Endothelial cell of umbilical vein (primary cell): Measurements from ENCODE around the gene FNIP2.

ENCODE experiments used
- CTCF ChIP-seq, 2 donors: IDR thresholded peaks; 1 replicate in 1 of 2; 2 replicates in 1 of 2; pipeline ENCODE4 v1.5.1; 2011; ENCODE audit warnings: low read length in 2 of 2, mild to moderate bottlenecking in 2 of 2, moderate library complexity in 2 of 2, control low read depth in 1 of 2, inconsistent platforms in 1 of 2, low read depth in 1 of 2; ENCODE audit not compliant: insufficient read depth in 1 of 2; ENCODE audit errors: extremely low read depth in 1 of 2
- EZH2 ChIP-seq: IDR thresholded peaks from 2 replicates; pipeline ENCODE4 v1.6.1; 2012; ENCODE audit warnings: borderline replicate concordance, low read depth, mild to moderate bottlenecking, moderate library complexity, low read length, inconsistent platforms; ENCODE audit not compliant: severe bottlenecking
- GATA2 ChIP-seq: IDR thresholded peaks from 2 replicates; pipeline ENCODE4 v1.7.0; 2011; ENCODE audit warnings: low read depth, mild to moderate bottlenecking, moderate library complexity, mixed read lengths, low read length; ENCODE audit not compliant: insufficient read length, insufficient read depth
- JUN ChIP-seq: IDR thresholded peaks from 2 replicates; pipeline ENCODE4 v1.6.1; 2011; ENCODE audit warnings: borderline replicate concordance, low read depth; ENCODE audit not compliant: insufficient read length, insufficient read depth
- MAX ChIP-seq: IDR thresholded peaks from 2 replicates; pipeline ENCODE4 v1.6.1; 2011; ENCODE audit not compliant: insufficient read depth, insufficient read length
- MYC ChIP-seq: IDR thresholded peaks from one replicate; pipeline ENCODE4 v1.6.1; 2011; ENCODE audit warnings: mild to moderate bottlenecking, low read depth, low read length
- POLR2A ChIP-seq: IDR thresholded peaks from 2 replicates; pipeline ENCODE4 v1.6.1; 2012; ENCODE audit warnings: low read depth, mild to moderate bottlenecking, control low read depth, low read length
- POLR2AphosphoS5 ChIP-seq: IDR thresholded peaks from 2 replicates; pipeline ENCODE4 v1.6.1; 2012; ENCODE audit warnings: low read depth, mild to moderate bottlenecking, control low read depth, low read length, moderate library complexity; ENCODE audit not compliant: insufficient read depth

GRCh38 chr4:158836002-158836369 is 67.2 kb downstream of the FNIP2 start:
- no peak for TF ChIP-seq POLR2A
- TF ChIP-seq MYC, result no peak
- TF ChIP-seq CTCF (IDR thresholded peaks at IDR 0.05; ENCODE audit: extremely low read depth in 1 of 2, insufficient read depth in 1 of 2, low read depth in 1 of 2, low read length in 2 of 2), result no peak
- TF ChIP-seq MAX, result no peak
- TF ChIP-seq POLR2AphosphoS5, result no peak
- no peak for TF ChIP-seq GATA2
- no peak for TF ChIP-seq JUN
- no peak for TF ChIP-seq EZH2
